HL-60 (cell line): ENCODE results near the gene GPR149.

Experiments used
- DNase-seq, 2 experiments: peaks; one replicate each; pipeline ENCODE4 v3.0.0-alpha.2; 2010 to 2020; ENCODE audit warnings: low read depth in 1 of 2, low spot score in 1 of 2
- H3K27ac ChIP-seq: fragments of 250-450 bp; sonication (Bioruptor Pico); replicated peaks from 2 replicates; pipeline ENCODE4 v1.5.1; 2020; ENCODE audit warnings: mild to moderate bottlenecking, moderate library complexity
- H3K27me3 ChIP-seq: fragments of 250-450 bp; sonication (Bioruptor Pico); 2 replicates; pipeline ENCODE4 v1.5.1; 2021; ENCODE audit warnings: mild to moderate bottlenecking, moderate library complexity; ENCODE audit not compliant: insufficient read depth, poor library complexity, severe bottlenecking
- H3K4me3 ChIP-seq: replicated peaks from 2 replicates; pipeline ENCODE4 v1.5.1; 2011; ENCODE audit warnings: mild to moderate bottlenecking, control low read depth, low read length; ENCODE audit not compliant: insufficient read depth
- GABPA ChIP-seq: IDR thresholded peaks from 2 replicates; pipeline ENCODE4 v1.6.1; 2012; ENCODE audit warnings: low read depth
- POLR2AphosphoS5 ChIP-seq: IDR thresholded peaks from 2 replicates; pipeline ENCODE4 v1.6.1; 2012; ENCODE audit warnings: low read depth
- REST ChIP-seq: IDR thresholded peaks from 2 replicates; pipeline ENCODE4 v1.6.1; 2012; ENCODE audit warnings: low read depth; ENCODE audit not compliant: insufficient replicate concordance
- SPI1 ChIP-seq: IDR thresholded peaks from 2 replicates; pipeline ENCODE4 v1.6.1; 2012; ENCODE audit warnings: low read depth, mild to moderate bottlenecking, borderline replicate concordance
- long read RNA-seq: library from polyadenylated mRNA; unstranded; transcript quantifications from one replicate; pipeline ENCODE4 v2.0.0, GENCODE V29; 2020
- TF ChIP-seq, protein P1 (sequence below): IDR thresholded peaks from one replicate; pipeline ENCODE4 v1.5.1; 2011; ENCODE audit warnings: low read length, control low read depth, inconsistent platforms; ENCODE audit not compliant: insufficient read depth

GPR149 gene
- long read RNA-seq = 0 reads

- Histone ChIP-seq H3K27ac (no peak within 1 kb of the TSS), H3K4me3 (no peak within 1 kb of the TSS), H3K27me3 (peaks cover 39% of the 10 kb centered on the region)
- no peak for TF ChIP-seq POLR2AphosphoS5
- TF ChIP-seq GABPA = no peak
- TF ChIP-seq REST = no peak
- TF ChIP-seq, protein P1, sequence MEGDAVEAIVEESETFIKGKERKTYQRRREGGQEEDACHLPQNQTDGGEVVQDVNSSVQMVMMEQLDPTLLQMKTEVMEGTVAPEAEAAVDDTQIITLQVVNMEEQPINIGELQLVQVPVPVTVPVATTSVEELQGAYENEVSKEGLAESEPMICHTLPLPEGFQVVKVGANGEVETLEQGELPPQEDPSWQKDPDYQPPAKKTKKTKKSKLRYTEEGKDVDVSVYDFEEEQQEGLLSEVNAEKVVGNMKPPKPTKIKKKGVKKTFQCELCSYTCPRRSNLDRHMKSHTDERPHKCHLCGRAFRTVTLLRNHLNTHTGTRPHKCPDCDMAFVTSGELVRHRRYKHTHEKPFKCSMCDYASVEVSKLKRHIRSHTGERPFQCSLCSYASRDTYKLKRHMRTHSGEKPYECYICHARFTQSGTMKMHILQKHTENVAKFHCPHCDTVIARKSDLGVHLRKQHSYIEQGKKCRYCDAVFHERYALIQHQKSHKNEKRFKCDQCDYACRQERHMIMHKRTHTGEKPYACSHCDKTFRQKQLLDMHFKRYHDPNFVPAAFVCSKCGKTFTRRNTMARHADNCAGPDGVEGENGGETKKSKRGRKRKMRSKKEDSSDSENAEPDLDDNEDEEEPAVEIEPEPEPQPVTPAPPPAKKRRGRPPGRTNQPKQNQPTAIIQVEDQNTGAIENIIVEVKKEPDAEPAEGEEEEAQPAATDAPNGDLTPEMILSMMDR = no peak
- no peak for TF ChIP-seq SPI1
- no peak for DNase-seq
These were observed at the start of gene GPR149 for GRCh38 chr3:154430014-154430413. GPR149 (minus strand) TSS chr3:154430190; CDS start chr3:154429615, 575 bp downstream.

GRCh38 chr3:154473769-154474168, 43.8 kb upstream of the GPR149 start:
- Histone ChIP-seq H3K27ac (no peak overlapping the region), H3K27me3 (no peaks in the 10 kb centered on the region), H3K4me3 (no peak overlapping the region)
- DNase-seq = no peak
- TF ChIP-seq POLR2AphosphoS5 = no peak
- TF ChIP-seq, protein P1 = no peak
- TF ChIP-seq REST = no peak
- no peak for TF ChIP-seq GABPA
- no peak for TF ChIP-seq SPI1

GRCh38 chr3:154469585-154469984, 39.6 kb upstream of the GPR149 start:
- no peaks in the 10 kb centered on the region for H3K27me3 ChIP-seq
- H3K27ac ChIP-seq = no peak overlapping the region
- no peak for DNase-seq
- TF ChIP-seq SPI1 (peak; percentile 66; the same call in 1 of the 2 replicates), POLR2AphosphoS5 (no peak)
- no peak overlapping the region for H3K4me3 ChIP-seq

GRCh38 chr3:154464440-154465190, 34.6 kb upstream of the GPR149 start:
- Histone ChIP-seq H3K4me3 (no peak overlapping the region), H3K27me3 (no peaks in the 10 kb centered on the region), H3K27ac (no peak overlapping the region)
- TF ChIP-seq SPI1 = no peak
- no peak for TF ChIP-seq GABPA
- TF ChIP-seq REST = no peak
- TF ChIP-seq, protein P1 = no peak
- no peak for TF ChIP-seq POLR2AphosphoS5
- DNase-seq = no peak
